Activated T-cell treated with anti-CD3 and anti-CD28 coated beads, Interleukin-2, amount 50 U/mL, for 24 hours (primary cell): Measurements from ENCODE around the gene P4HB.
A peak's percentile ranks its signal among the peaks of the same experiment; 100 is the strongest.

Experiments used
- DNase-seq: peaks from one replicate; pipeline ENCODE4 v3.0.0-alpha.2; 2020
- H3K27ac Mint-ChIP-seq: 2 replicates; pipeline ENCODE4 v1.8.0; 2020; ENCODE audit warnings: mild to moderate bottlenecking, mixed read lengths
- H3K27me3 Mint-ChIP-seq: 2 replicates; pipeline ENCODE4 v1.8.0; 2020; ENCODE audit warnings: mixed read lengths
- H3K36me3 Mint-ChIP-seq: 2 replicates; pipeline ENCODE4 v1.8.0; 2020; ENCODE audit warnings: low read depth, mixed read lengths
- H3K4me1 Mint-ChIP-seq: 2 replicates; pipeline ENCODE4 v1.8.0; 2020; ENCODE audit warnings: low read depth, mixed read lengths
- H3K4me3 Mint-ChIP-seq: 2 replicates; pipeline ENCODE4 v1.8.0; 2020; ENCODE audit warnings: mild to moderate bottlenecking, moderate library complexity, mixed read lengths
- H3K9me3 Mint-ChIP-seq: 2 replicates; pipeline ENCODE4 v1.8.0; 2020; ENCODE audit warnings: mixed read lengths

P4HB gene

GRCh38 chr17:81859906-81860755 lies at the start of gene P4HB:
P4HB (minus strand) TSS chr17:81860535; CDS start chr17:81860471, 64 bp downstream.
- Mint-ChIP-seq H3K4me1 (peaks cover 48% of the 10 kb centered on the region), H3K27me3 (peaks cover 2% of the 10 kb centered on the region), H3K4me3 (peak within 1 kb of the TSS; percentile 97), H3K27ac (peak within 1 kb of the TSS; percentile 98), H3K9me3 (no peaks in the 10 kb centered on the region), H3K36me3 (peaks cover 83% of the 10 kb centered on the region)
- peak; percentile 95 for DNase-seq

- peaks cover 14% of the 10 kb centered on the region for H3K4me1 Mint-ChIP-seq
- H3K36me3 Mint-ChIP-seq, result peaks cover 70% of the 10 kb centered on the region
- DNase-seq, result no peak
- no peaks in the 10 kb centered on the region for H3K27me3 Mint-ChIP-seq
- peak overlapping the region; percentile 84 for H3K4me3 Mint-ChIP-seq
- no peaks in the 10 kb centered on the region for H3K9me3 Mint-ChIP-seq
- H3K27ac Mint-ChIP-seq, result no peak overlapping the region
Measured at GRCh38 chr17:81909231-81909630, 48.9 kb upstream of the P4HB start.

GRCh38 chr17:81908793-81909192 lies 48.5 kb upstream of the P4HB start:
- H3K9me3 Mint-ChIP-seq, result no peaks in the 10 kb centered on the region
- peaks cover 14% of the 10 kb centered on the region for H3K4me1 Mint-ChIP-seq
- H3K36me3 Mint-ChIP-seq, result peaks cover 68% of the 10 kb centered on the region
- no peak for DNase-seq
- H3K27ac Mint-ChIP-seq, result no peak overlapping the region
- no peaks in the 10 kb centered on the region for H3K27me3 Mint-ChIP-seq
- H3K4me3 Mint-ChIP-seq, result no peak overlapping the region

- no peak overlapping the region for H3K4me3 Mint-ChIP-seq
- no peak overlapping the region for H3K27ac Mint-ChIP-seq
- H3K9me3 Mint-ChIP-seq, result no peaks in the 10 kb centered on the region
- no peaks in the 10 kb centered on the region for H3K27me3 Mint-ChIP-seq
- peaks cover 58% of the 10 kb centered on the region for H3K36me3 Mint-ChIP-seq
- no peak for DNase-seq
- peaks cover 11% of the 10 kb centered on the region for H3K4me1 Mint-ChIP-seq
Measured at GRCh38 chr17:81907219-81908145, 47.1 kb upstream of the P4HB start.

GRCh38 chr17:81906476-81907218 lies 46.3 kb upstream of the P4HB start:
- H3K9me3 Mint-ChIP-seq, result no peaks in the 10 kb centered on the region

GRCh38 chr17:81905993-81906392 lies 45.7 kb upstream of the P4HB start:
- Mint-ChIP-seq H3K27me3 (peaks cover 6% of the 10 kb centered on the region), H3K27ac (no peak overlapping the region), H3K4me1 (peaks cover 10% of the 10 kb centered on the region), H3K4me3 (no peak overlapping the region), H3K36me3 (peaks cover 50% of the 10 kb centered on the region), H3K9me3 (no peaks in the 10 kb centered on the region)
- DNase-seq, result no peak

More at GRCh38 chr17:81906476-81907218, 46.3 kb upstream of the P4HB start:
- Mint-ChIP-seq H3K27ac (no peak overlapping the region), H3K4me3 (no peak overlapping the region), H3K27me3 (no peaks in the 10 kb centered on the region), H3K36me3 (peaks cover 49% of the 10 kb centered on the region), H3K4me1 (peaks cover 10% of the 10 kb centered on the region)
- DNase-seq, result no peak

- Mint-ChIP-seq H3K4me1 (peaks cover 11% of the 10 kb centered on the region), H3K4me3 (no peak overlapping the region), H3K36me3 (peaks cover 54% of the 10 kb centered on the region), H3K9me3 (no peaks in the 10 kb centered on the region), H3K27me3 (peaks cover 12% of the 10 kb centered on the region), H3K27ac (no peak overlapping the region)
- DNase-seq, result no peak
Measured at GRCh38 chr17:81905424-81905875, 45.1 kb upstream of the P4HB start.

GRCh38 chr17:81904600-81905423 lies 44.5 kb upstream of the P4HB start:
- no peak for DNase-seq
- no peak overlapping the region for H3K4me3 Mint-ChIP-seq
- H3K36me3 Mint-ChIP-seq, result peaks cover 60% of the 10 kb centered on the region
- H3K27ac Mint-ChIP-seq, result no peak overlapping the region
- peaks cover 7% of the 10 kb centered on the region for H3K4me1 Mint-ChIP-seq
- no peaks in the 10 kb centered on the region for H3K9me3 Mint-ChIP-seq
- H3K27me3 Mint-ChIP-seq, result peaks cover 16% of the 10 kb centered on the region

GRCh38 chr17:81903896-81904599 lies 43.7 kb upstream of the P4HB start:
- no peaks in the 10 kb centered on the region for H3K9me3 Mint-ChIP-seq
- H3K4me3 Mint-ChIP-seq, result no peak overlapping the region
- peaks cover 16% of the 10 kb centered on the region for H3K27me3 Mint-ChIP-seq
- DNase-seq, result no peak
- peaks cover 6% of the 10 kb centered on the region for H3K4me1 Mint-ChIP-seq
- H3K27ac Mint-ChIP-seq, result no peak overlapping the region
- peaks cover 63% of the 10 kb centered on the region for H3K36me3 Mint-ChIP-seq

- Mint-ChIP-seq H3K27ac (no peak overlapping the region), H3K4me1 (peaks cover 6% of the 10 kb centered on the region), H3K9me3 (no peaks in the 10 kb centered on the region), H3K4me3 (no peak overlapping the region), H3K27me3 (peaks cover 16% of the 10 kb centered on the region), H3K36me3 (peaks cover 63% of the 10 kb centered on the region)
- DNase-seq, result no peak
Measured at GRCh38 chr17:81903415-81903831, 43.1 kb upstream of the P4HB start.

- no peaks in the 10 kb centered on the region for H3K9me3 Mint-ChIP-seq
- no peak overlapping the region for H3K27ac Mint-ChIP-seq
- H3K27me3 Mint-ChIP-seq, result peaks cover 16% of the 10 kb centered on the region
- peaks cover 6% of the 10 kb centered on the region for H3K4me1 Mint-ChIP-seq
- DNase-seq, result no peak
- peaks cover 63% of the 10 kb centered on the region for H3K36me3 Mint-ChIP-seq
- no peak overlapping the region for H3K4me3 Mint-ChIP-seq
Measured at GRCh38 chr17:81902653-81903414, 42.5 kb upstream of the P4HB start.

- peaks cover 68% of the 10 kb centered on the region for H3K36me3 Mint-ChIP-seq
- H3K9me3 Mint-ChIP-seq, result no peaks in the 10 kb centered on the region
- no peak within 1 kb of the TSS for H3K27ac Mint-ChIP-seq
- peaks cover 6% of the 10 kb centered on the region for H3K4me1 Mint-ChIP-seq
- peaks cover 16% of the 10 kb centered on the region for H3K27me3 Mint-ChIP-seq
- H3K4me3 Mint-ChIP-seq, result no peak within 1 kb of the TSS
- peak; percentile 52 for DNase-seq
Measured at GRCh38 chr17:81902023-81902652, 41.8 kb upstream of the P4HB start, which contains the start of gene NPB. NPB (plus strand) TSS chr17:81902238; CDS start chr17:81902278, 40 bp downstream.
